RPMI8226 (cell line): ENCODE results near the gene NXNL2.

Experiments
- DNase-seq: peaks from one replicate; pipeline ENCODE4 v3.0.0-alpha.2; 2015

The NXNL2 gene

GRCh38 chr9:88533951-88534455 is 975 bp upstream of the NXNL2 start:
- no peak for DNase-seq

- no peak for DNase-seq
Observed at GRCh38 chr9:88535226-88536022, 446 bp downstream of the NXNL2 start.

- no peak for DNase-seq
Observed at GRCh38 chr9:88536023-88536324, 996 bp downstream of the NXNL2 start.

GRCh38 chr9:88536951-88537760 is 2.2 kb downstream of the NXNL2 start:
- DNase-seq, result no peak

GRCh38 chr9:88537761-88538091 is 2.7 kb downstream of the NXNL2 start:
- peak; percentile 34 for DNase-seq

- DNase-seq, result peak; percentile 20
Observed at GRCh38 chr9:88538311-88539085, 3.5 kb downstream of the NXNL2 start.

GRCh38 chr9:88539246-88539645 is 4.3 kb downstream of the NXNL2 start:
- no peak for DNase-seq

- no peak for DNase-seq
Observed at GRCh38 chr9:88540251-88540763, 5.3 kb downstream of the NXNL2 start.

GRCh38 chr9:88544245-88544644 is 9.3 kb downstream of the NXNL2 start:
- DNase-seq, result no peak

- DNase-seq, result no peak
Observed at GRCh38 chr9:88551546-88552137, 16.7 kb downstream of the NXNL2 start.

- no peak for DNase-seq
Observed at GRCh38 chr9:88553350-88553749, 18.4 kb downstream of the NXNL2 start.

- no peak for DNase-seq
Observed at GRCh38 chr9:88555268-88555980, 20.4 kb downstream of the NXNL2 start.

GRCh38 chr9:88559661-88560060 is 24.7 kb downstream of the NXNL2 start:
- no peak for DNase-seq

- no peak for DNase-seq
Observed at GRCh38 chr9:88567870-88568269, 32.9 kb downstream of the NXNL2 start.

GRCh38 chr9:88571419-88571818 is 36.4 kb downstream of the NXNL2 start:
- DNase-seq, result no peak

- no peak for DNase-seq
Observed at GRCh38 chr9:88572684-88573083, 37.7 kb downstream of the NXNL2 start.

- no peak for DNase-seq
Observed at GRCh38 chr9:88574953-88575352, 40.0 kb downstream of the NXNL2 start.

- DNase-seq, result no peak
Observed at GRCh38 chr9:88577256-88578120, 42.5 kb downstream of the NXNL2 start.

GRCh38 chr9:88578121-88579049 is 43.4 kb downstream of the NXNL2 start:
- DNase-seq, result peak; percentile 57
